Fibroblast of skin of left biceps (primary cell): Measurements from ENCODE around the gene CMC1.
A peak's percentile ranks its signal among the peaks of the same experiment; 100 is the strongest.
"Not testable (repeated sequence)": the region's sequence is repeated elsewhere in the genome, so short reads cannot be mapped to it uniquely, and the experiment has no call there.

Experiments
- DNase-seq, 2 experiments: peaks; one replicate each; pipeline ENCODE4 v3.0.0-alpha.2; 2013; ENCODE audit warnings: low read depth in 2 of 2

Gene CMC1, protein sequence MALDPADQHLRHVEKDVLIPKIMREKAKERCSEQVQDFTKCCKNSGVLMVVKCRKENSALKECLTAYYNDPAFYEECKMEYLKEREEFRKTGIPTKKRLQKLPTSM

DNA sequence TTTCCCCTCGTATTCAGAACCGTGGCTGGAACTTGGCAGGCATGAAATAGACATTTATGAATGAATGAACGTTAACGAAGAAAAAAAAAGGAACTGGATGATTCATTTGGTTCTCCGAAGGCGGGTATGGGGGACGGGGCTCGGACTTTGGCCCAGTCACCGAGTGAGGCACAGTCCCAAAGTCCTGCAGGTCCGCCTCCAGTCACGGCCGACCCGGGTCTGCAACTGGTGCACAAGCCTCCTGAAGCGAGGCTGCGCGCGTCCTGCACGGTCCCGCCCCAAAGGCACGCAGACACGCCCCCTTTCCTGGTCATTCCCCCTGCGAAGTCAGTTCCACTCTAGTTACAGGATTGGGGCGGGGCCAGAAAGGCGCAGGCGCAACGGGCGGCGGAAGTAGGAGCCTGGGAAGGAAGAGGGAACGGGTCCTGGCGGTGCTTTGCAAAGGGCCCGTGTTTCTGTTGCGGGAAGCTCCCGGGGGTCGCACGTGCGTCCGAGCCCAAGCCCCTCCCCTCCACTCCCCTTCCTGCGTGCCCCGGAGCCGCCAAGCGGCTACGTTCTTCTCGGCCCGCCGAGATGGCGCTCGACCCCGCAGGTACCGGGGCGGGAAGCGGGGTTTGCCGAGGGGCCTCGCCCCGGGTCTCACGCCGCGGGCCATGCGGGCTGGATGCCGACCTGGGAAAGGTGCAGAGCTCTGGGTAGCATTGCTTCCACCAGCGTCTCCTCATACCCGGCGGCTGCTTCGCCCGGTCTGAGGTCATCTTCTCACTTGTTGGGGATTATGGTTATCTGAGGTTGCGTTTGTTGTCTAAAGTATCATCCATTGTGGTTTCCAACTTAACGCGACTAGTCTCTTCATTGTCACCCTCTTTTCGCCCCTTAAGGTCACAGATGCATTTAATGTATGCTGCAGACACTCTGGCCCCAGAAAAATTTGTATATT is at the start of gene CMC1:
CMC1 (plus strand) TSS at position 399 of the 940 bp plus-strand sequence; CDS start at position 574, 175 bp downstream.
- peak; percentile 85 to 87 for DNase-seq

DNA sequence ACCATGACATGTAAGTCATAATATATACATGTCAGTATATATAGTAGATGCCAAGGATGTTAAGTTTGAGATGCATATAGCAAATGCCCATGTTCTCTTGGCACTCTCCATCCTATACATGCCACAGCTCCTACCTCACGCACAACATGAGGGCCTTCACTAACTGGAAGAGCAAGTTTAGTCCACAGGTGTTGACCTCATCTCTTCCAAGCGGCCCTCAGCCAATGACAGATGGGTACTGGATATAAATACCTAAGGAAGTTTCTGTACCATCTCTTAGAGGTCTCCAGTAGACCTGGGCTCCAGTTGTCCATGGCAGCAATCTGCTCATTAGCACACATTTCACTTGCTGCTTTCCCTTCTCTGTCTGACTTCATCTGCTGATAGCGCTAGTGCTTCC is 43.3 kb upstream of the CMC1 start:
- no peak for DNase-seq

DNA sequence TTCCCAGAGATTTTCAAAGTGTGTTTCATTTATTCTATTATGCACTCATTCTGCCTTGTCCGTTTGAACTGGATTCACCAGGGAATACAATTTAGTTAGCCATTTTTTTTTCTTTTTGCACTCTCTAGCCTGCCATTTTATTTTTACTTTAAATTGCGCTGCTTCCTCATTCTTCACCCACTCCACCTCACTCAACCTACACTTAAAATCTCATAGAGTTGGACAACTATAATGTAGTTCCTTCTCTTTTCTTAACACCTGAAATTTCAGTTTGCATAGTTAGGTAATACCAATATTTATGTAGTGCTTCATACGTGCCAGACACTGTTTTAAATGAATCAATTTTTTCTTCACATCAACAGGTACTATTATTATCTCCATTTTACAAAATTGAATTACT is 42.4 kb upstream of the CMC1 start:
- DNase-seq, result no peak

DNA sequence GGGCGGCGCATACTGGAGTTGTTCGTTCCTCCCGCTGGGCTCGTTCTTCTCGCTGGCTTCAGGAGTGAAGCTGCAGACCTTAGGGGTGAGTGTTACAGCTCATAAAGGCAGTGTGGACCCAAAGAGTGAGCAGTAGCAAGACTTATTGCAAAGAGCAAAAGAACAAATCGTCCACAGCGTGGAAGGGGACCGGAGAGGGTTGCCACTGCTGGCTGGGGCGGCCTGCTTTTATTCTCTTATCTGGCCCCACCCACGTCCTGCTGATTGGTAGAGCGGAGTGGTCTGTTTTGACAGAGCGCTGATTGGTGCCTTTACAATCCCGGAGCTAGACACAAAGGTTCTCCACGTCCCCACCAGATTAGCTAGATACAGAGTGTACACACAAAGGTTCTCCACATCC is 41.8 kb upstream of the CMC1 start:
- not testable (repeated sequence) for DNase-seq

DNA sequence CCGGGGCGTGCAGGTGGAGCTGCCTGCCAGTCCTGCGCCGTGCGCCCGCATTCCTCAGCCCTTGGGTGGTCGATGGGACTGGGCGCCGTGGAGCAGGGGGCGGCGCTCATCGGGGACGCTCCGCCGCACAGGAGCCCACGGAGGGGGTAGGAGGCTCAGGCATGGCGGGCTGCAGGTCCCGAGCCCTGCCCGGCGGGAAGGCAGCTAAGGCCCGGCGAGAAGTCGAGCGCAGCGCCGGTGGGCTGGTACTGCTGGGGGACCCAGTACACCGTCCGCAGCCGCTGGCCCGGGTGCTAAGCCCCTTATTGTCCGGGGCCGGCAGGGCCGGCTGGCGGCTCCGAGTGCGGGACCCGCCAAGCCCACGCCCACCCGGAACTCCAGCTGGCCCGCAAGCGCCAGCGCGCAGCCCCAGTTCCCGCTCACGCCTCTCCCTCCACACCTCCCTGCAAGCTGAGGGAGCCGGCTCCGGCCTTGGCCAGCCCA is 41.0 kb upstream of the CMC1 start:
- not testable (repeated sequence) for DNase-seq

DNA sequence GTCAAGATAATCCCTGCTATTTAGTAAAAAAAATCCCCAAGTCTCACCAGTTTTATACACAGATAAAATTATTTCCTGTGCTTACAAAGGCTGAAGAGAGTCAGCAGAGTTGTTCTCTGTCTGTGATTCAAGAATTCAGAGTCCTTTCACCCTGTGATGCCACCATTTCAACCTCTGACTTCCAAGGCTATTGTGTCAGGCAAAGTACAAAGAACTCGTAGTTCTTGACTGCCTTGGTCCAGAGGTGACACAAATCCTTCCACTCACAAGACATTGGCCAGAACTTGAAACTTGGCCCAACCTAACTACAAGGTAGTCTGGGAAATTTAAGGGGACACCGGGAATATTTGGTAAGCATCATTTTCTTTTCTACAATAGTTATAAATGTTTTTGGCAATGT is 34.9 kb upstream of the CMC1 start:
- DNase-seq, result no peak

DNA sequence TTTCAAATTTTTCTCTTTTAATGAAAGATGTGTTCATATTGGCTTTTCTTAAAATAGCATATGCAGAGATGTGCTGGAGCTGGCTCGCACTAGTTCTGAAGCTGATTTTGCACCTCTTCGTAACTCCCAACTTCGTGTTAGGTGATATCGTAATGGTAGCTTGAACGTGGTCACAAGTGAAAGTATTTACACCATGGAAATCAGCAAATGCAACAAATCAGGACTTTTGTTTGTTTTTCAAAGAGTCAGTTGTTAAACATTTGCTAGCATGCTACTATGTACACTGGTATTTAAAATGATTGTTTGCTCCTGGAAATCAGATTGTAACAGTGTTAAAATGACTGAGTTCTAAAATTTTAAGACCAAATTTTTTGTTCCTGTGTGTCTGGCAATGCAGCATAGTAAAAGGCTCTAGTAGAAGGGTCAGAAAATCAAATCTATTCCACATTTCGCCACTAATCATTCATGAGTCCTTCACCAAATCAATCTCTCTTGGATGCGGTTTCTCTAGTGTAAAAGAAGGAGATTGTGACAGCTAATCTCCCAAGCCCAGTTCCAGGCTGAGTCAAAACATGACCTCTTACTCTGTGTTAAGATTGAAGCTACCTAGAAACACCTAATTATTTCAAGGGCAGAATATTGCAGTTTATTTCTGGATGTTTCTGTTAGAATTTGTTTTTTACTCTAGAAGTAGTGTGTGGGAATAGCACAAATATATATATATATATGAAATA is 34.3 kb upstream of the CMC1 start:
- no peak for DNase-seq

DNA sequence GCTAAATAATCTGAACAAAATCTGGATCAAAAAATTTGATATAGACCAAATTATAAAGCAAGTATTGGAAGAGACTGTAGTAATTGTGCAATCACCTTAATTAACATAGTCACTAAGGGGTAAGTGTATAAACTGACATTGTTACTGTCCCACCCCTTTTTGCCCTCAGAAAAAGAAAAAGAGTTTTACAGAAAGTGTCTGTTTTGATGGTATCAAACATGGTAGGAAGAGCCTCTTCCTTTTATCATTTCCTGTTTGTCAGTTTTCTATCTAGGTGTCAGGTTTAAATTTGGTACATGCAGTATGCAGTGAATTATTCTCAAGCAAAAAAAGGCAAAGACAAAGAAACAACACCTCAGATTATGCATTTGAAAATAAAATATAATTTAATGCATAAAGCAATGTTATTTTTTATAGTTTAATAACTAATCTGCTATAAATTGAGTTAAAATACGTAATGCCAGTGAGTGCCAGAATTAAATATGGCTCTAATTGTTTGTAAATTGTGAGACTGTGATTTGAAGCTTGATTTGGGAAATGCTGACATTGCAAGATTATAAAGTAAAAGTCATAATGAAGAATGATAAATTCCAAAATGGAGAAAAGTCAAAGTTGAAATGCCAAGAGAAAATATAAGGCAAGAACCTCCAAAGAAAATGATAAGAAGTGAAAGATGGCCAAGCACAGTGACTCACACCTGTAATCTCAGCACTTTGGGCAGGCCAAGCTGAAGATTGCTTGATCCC is 30.3 kb upstream of the CMC1 start:
- no peak for DNase-seq

DNA sequence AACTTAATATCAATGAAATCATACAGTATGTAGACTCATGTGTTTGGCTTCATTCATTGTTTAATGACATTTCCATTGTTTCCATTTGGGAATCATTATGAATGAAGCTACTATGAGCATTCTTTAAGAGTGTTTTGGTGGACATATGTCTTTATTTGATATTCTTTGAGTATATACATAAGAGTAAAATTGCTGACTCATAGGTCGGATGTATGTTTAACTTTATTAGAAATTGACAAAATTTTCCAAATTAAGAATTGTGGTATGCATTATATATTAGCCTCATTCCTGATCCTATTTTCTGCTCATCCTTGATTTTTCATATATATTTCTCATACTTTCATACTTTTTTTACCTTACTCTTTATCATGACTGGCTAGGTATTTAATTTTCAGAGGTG is 28.7 kb upstream of the CMC1 start:
- DNase-seq, result no peak

DNA sequence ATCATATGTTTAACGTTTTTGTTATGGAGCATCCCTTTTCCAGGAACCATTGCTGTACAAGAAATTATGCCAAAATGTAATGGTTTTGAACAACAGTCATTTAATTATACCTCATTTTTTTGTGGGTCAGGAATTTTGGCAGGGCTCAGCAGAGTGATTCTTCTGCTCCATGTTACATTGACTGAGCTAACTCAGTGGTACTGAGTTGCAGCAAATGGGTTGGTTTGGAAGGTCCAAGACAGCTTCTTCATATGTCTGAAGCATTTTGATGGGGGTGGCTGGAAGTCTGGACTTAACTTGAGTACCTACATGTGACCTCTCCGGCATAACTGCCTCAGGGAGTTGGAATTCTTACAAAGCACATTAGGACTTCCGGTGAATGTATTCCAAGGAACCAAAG is 26.0 kb upstream of the CMC1 start:
- DNase-seq, result no peak

DNA sequence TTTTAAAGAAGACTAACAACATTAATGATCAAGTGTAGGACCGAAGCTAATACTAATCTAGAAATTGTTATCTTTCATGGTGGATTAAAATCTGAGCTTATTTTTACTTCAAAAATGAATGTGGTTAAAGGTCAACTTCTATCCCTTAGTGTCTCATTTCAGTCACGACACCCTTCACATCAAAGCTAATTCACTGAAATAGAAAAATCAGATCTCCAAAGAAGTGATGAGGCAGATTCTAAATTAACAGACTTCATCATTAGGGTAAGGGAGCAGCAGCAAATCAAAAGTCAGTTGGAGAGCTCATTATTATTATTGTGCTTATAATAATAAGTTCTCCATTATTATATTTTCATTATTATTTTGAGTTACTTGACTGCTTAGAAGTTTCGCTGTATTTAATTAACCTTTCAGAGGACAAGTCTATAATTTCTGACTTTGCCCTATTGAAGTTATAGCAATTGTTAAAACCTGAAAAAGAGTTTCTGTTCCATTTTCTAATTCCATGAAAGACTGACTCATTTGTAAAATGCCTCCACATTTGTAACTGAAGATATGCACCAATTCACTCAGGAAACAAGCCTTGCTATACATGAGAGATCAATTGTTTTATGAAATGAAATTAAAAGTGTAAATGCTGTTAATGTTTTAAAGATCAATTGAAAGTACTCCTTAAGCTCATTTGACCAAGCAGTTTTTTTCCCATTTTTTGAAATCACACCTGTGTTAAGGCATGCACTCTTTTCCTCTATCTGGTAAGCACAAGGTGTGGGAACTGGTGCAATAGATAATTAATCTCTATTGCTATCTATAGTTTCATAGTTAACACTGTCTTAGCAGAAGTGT is 23.1 kb upstream of the CMC1 start:
- DNase-seq, result no peak

DNA sequence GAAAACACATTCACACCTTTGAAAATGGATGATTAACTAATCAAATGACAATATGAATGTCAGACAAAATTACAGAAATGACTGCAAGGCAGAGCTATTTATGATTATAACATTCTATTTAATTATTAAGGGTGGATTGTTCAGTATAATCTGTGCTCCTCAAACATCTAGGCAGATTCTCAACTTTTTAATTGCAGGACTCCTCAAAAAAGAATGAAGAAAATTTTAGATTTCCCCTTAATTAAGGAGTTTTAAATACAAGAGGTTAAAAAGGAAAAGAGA is 22.6 kb upstream of the CMC1 start:
- DNase-seq, result no peak

DNA sequence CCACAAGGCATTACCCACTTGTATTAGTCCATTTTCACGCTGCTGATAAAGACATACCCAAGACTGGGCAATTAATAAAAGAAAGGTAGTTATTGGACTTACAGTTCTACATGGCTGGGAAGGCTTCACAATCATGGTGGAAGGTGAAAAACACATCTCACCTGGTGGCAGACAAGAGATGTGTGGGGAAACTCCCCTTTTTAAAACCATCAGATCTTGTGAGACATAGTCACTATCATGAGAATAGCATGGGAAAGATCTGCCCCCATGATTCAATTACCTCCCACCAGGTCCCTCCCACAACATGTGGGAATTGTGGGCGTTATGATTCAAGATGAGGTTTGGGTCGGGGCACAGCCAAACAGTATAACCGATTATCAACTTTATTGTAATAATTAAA is 17.0 kb upstream of the CMC1 start:
- no peak for DNase-seq

DNA sequence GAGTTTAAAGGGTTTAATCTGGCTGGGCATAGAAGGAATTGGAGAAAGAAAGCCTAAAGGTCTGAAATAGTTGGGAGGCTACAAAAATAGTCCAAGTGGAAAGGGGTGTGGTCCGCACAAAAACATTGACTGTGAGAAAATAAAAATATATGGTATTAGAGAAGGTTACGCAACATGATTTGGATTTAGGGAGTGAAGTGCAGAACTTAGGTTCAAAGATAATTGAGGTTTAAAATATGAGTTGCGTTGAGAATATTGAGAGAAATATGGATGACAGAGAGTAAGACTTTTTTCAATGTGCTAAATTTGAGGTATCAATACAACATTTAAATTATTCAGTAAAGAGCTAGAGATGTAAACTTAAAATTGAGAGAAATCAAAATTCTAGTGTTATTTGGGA is 15.4 kb upstream of the CMC1 start:
- DNase-seq, result no peak

DNA sequence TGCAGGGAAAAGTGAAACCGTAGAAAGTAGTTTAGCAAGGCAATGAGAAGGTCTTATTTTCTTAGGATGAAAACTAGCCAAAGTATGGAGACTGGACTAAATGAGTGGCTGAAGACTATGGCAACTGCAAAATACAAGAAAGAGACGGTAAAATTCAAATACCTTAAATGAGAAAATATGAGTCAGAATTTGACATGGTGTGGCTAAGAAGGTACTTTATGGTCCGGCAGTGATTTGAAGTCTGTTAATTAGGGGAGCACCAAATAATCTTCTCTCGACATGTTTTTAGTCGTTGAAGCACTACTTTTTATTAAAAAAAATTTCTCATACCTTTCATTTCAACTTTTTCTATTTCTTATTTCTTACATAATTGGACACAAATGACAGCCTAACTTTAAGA is 12.8 kb upstream of the CMC1 start:
- no peak for DNase-seq

DNA sequence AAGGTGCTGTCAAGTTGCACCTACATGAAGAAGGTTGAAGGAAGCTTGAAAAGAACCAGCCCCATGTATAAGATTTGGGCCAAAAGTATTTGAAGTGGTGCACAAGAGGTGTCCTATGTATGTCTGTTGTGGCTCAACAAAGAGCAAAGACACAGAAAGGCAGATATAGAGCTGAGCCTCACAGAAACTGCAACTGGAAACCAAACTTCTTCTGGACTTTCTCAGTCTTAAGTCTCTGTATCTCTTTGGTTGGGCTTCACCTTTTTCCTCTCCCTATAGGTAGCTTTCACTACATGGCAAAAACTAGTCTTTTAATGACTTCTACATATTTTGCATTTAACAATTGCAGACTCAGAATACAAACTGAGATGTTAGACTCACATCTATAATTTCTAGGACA is 8.8 kb upstream of the CMC1 start:
- no peak for DNase-seq

DNA sequence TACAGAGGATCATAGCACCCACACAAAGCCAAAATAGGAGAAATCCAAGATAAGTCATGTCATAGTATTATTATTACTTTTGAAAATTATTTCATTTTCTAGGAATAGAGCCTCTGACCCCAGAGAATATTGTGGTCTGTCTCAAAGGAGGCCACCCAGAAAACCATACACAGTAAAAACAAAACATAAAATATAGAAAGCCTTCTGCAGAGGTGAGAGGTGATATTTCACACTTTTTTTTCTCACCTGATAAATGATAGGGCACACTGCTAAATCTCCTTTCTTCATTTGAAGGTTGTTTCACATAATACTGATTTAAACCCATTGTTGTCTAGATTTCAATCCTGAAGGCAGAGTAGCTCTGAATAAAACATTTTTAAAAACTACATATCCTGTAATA is 7.0 kb upstream of the CMC1 start:
- no peak for DNase-seq

DNA sequence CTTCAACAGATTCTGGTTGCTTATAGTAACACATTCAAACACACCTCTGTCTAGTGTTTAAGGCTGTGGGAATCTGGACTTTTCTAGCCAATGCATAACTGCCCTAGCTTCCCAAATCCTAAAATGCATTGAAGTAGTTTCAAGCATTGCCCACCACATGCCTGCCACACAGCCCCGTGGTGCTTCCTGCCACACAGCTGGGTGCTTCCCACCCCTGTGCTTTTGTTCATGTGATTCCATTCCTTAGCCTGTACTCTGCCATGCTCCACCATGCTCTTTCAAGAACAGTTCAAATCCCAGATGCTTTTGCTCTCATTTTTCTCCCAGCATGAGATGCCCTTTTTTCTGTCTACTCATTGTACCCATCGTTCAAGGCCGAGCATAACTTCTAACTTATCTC is 2.3 kb upstream of the CMC1 start:
- DNase-seq, result no peak

DNA sequence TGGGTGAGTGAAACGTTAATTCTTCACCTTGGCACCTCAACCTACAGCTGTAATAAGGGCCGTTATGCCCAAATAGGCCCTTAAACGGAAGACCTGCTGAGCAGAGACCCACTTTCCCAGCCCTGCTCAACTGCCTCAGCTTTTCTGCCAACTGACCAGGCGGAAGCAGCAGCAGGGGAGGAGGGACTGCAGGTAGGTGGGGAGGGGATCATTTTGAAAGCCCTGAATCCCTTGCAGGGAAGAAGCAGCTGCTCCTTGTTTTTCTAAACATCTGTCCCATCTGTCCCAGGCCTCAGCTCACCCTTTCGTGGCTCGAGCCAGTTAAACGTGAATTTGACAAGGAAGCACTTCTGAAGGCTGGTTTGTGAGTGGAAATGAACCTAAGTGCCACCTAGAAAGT is 978 bp upstream of the CMC1 start:
- DNase-seq, result no peak

DNA sequence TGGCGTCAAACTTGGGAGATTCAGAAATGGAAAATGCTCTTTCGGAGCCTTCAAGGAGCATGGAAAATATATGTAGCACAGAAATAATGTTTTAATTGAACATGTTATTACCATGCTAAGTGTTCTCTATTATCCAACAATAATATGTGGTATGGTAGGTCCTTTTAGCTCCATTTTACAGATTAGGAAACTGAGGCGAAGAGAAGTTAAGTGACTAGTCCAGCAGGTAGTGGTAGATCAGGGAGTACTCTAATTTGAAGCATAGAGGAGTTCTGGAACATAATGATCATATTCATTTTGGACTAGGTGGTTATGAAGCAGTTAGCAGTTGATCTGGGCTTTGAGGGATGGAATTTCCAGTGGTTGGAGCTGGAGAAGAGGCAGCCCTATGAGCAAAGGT is 1.1 kb downstream of the CMC1 start:
- DNase-seq, result no peak

DNA sequence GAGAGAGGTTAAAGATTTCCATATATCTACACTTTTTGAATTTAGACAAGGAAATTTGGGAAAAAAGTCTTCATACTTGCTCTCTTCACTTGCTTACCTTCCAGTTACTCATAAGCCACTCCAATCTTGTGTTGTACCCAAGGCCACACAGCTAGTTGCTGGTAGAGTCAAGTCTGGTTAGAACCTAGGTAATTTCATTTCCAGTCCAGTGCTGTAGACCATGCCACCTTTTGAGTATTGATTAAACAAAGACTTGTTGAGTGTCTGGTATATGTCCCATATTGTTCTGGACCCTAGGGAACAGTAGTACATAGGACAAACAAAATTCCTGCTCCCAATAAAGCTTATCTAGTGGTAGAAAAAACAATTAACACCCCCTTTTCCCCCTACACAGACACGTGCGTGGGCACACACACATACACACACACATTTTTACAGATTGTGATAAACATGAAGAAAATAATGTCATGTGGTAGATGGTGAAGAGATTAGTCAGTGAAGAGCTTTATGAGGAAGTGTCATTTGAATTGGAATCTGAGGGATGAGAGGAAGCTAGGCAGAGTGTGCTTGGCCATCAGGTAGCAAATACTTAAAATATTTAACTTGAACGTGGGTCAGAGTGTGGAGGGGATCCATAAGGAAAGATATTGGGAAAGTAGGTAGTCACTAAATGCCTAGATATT is 2.1 kb downstream of the CMC1 start:
- no peak for DNase-seq
